Upper lobe of right lung (tissue), 1 donor: ENCODE results near the gene RNF13. TPM values are rescaled to one million over a fixed set of nuclear protein-coding genes. Genes with fewer than 3 reads are reported as not detected.

Experiments used
- ATAC-seq: fragments of 200-7000 bp; cut with Tn5 transposase; one replicate; pipeline ENCODE4 v1.9.1; 2020; ENCODE audit warnings: mild to moderate bottlenecking, moderate library complexity
- DNase-seq: peaks from one replicate; pipeline ENCODE4 v3.0.0-alpha.2; 2020
- H3K27ac ChIP-seq: fragments of 200-600 bp; one replicate; pipeline ENCODE4 v1.8.0; 2022
- H3K27me3 ChIP-seq: fragments of 200-600 bp; one replicate; pipeline ENCODE4 v1.8.0; 2022; ENCODE audit warnings: mild to moderate bottlenecking
- H3K36me3 ChIP-seq: fragments of 200-600 bp; one replicate; pipeline ENCODE4 v1.8.0; 2022
- H3K4me1 ChIP-seq: fragments of 200-600 bp; one replicate; pipeline ENCODE4 v1.8.0; 2022
- H3K4me3 ChIP-seq: fragments of 200-600 bp; one replicate; pipeline ENCODE4 v1.8.0; 2022; ENCODE audit warnings: mild to moderate bottlenecking
- H3K9me3 ChIP-seq: fragments of 200-600 bp; one replicate; pipeline ENCODE4 v1.8.0; 2022
- CTCF ChIP-seq: fragments of 200-600 bp; IDR thresholded peaks from one replicate; pipeline ENCODE4 v1.8.0; 2022; ENCODE audit warnings: antibody characterized with exemption
- intact Hi-C: fragments of 100-400 bp; cut with DNase I; formaldehyde crosslinking; loops from one replicate; pipeline ENCODE4 v1.11.0; 2022
- total RNA-seq: library from RNA; stranded (reverse); fragmentation: NEBNext Ultra II Directional; extraction: Animal tissue kit (Norgen Biotek cat#: 25700); gene quantifications from one replicate; pipeline ENCODE4 v1.2.1, GENCODE V29; 2021
- donor health status: DM: no; HTN: yes; CAD: no; lungs with severe emphysema.

RNF13 gene
- total RNA-seq, 1 donor from 2014 or later = 136 TPM

GRCh38 chr3:149784064-149784704 lies 28.8 kb upstream of the RNF13 start:
- peak; percentile 20 for ATAC-seq
- no peak overlapping the region for H3K4me3 ChIP-seq
- intact Hi-C loops = no loop called here

GRCh38 chr3:149790268-149790667 lies 22.7 kb upstream of the RNF13 start:
- intact Hi-C loops = no loop called here
- no peak overlapping the region for H3K27ac ChIP-seq
- ATAC-seq (no peak), DNase-seq (no peak)
- H3K4me1 ChIP-seq = no peaks in the 10 kb centered on the region
- H3K4me3 ChIP-seq = no peak overlapping the region
- no peak for TF ChIP-seq CTCF
- no peaks in the 10 kb centered on the region for H3K27me3 ChIP-seq
- no peaks in the 10 kb centered on the region for H3K36me3 ChIP-seq
- H3K9me3 ChIP-seq = no peaks in the 10 kb centered on the region

More at GRCh38 chr3:149784064-149784704, 28.8 kb upstream of the RNF13 start:
- H3K9me3 ChIP-seq = no peaks in the 10 kb centered on the region
- no peaks in the 10 kb centered on the region for H3K36me3 ChIP-seq
- no peak for DNase-seq
- H3K4me1 ChIP-seq = no peaks in the 10 kb centered on the region
- no peaks in the 10 kb centered on the region for H3K27me3 ChIP-seq
- peak overlapping the region; percentile 21 for H3K27ac ChIP-seq
- no peak for TF ChIP-seq CTCF

- Histone ChIP-seq H3K36me3 (no peaks in the 10 kb centered on the region), H3K9me3 (no peaks in the 10 kb centered on the region), H3K27me3 (no peaks in the 10 kb centered on the region), H3K4me1 (no peaks in the 10 kb centered on the region), H3K27ac (no peak overlapping the region), H3K4me3 (no peak overlapping the region)
- TF ChIP-seq CTCF = no peak
- intact Hi-C loops = no loop called here
- ATAC-seq (no peak), DNase-seq (no peak)
Measured at GRCh38 chr3:149790698-149791097, 22.3 kb upstream of the RNF13 start.

DNA sequence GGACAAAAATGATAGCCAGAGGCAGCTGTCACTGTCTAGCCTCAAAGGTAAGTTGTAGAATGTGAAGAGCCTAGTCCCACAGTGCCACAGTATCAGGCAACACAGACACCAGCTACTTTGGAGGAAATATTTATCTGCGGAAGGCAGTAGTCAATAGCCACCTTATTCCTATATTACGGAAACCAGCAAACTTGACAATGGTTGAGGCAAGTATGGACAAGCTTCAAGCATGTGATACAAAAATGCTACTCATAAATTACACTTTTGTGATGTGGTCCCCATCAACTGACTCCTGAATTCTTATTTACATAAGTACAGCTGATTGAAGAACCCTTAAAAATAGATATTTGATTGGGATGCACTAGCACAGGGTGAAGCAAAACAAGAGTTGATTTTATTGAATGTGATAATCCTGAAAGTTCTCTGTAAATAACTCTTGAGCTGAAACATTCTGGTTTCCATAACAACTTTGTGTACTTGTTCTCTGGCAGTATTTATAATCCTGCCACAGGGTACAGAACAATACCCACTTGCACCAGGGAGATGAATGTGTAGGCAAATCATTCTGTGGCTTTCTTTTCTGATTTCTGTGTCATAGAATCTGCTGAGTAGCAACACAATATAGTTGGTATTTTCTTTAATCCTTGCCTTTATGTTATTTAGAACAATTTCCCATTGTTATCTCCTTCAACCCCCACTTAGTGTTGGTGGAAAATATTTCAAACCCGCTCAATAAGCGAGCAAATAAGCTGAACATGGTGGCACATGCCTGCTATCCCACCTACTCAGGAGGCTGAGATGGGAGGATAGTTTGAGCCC lies 20.4 kb upstream of the RNF13 start, which contains the start of gene ANKUB1:
Gene ANKUB1 (minus strand): TSS at position 103 of the 819 bp plus-strand sequence. CDS start 188 bp downstream, outside the sequence.
- intact Hi-C loops = no loop called here
- H3K27me3 ChIP-seq = no peaks in the 10 kb centered on the region
- TF ChIP-seq CTCF = no peak
- H3K36me3 ChIP-seq = no peaks in the 10 kb centered on the region
- no peak within 1 kb of the TSS for H3K27ac ChIP-seq
- DNase-seq = no peak
- no peaks in the 10 kb centered on the region for H3K4me1 ChIP-seq
- no peaks in the 10 kb centered on the region for H3K9me3 ChIP-seq
- no peak within 1 kb of the TSS for H3K4me3 ChIP-seq
- no peak for ATAC-seq

DNA sequence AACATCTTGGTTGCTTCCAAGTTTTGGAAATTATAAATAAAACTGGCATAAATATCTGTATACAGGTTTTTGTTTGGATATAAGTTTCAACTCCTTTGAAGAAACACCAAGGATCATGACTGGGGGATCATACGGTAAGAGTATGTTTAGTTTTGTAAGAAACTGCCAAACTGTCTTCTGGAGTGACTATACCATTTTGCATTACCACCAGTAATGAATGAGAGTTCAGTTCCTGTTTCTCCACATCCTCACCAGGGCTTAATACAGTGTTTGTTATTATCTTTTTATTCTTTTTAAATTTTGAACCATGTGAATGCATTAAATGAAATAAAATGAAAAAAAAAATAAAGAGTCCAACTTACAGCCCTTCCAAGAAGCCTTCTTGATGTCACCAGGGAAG lies 17.0 kb upstream of the RNF13 start:
- Histone ChIP-seq H3K4me1 (no peaks in the 10 kb centered on the region), H3K9me3 (no peaks in the 10 kb centered on the region), H3K36me3 (no peaks in the 10 kb centered on the region), H3K27ac (no peak overlapping the region), H3K27me3 (no peaks in the 10 kb centered on the region), H3K4me3 (no peak overlapping the region)
- no peak for DNase-seq
- TF ChIP-seq CTCF = no peak
- intact Hi-C loops = no loop called here
- no peak for ATAC-seq
